Dermis blood vessel endothelial cell (primary cell): ENCODE data around the gene GRIK3. TPM values are rescaled to one million over a fixed set of nuclear protein-coding genes. Genes with fewer than 3 reads are reported as not detected.

ENCODE experiments used
- DNase-seq: peaks from one replicate; pipeline ENCODE4 v3.0.0; 2010
- total RNA-seq: library from RNA; depleted of rRNA; stranded (reverse); fragments of >200 nt; gene quantifications from 2 replicates; pipeline ENCODE4 v1.2.3, GENCODE V29; 2014

Gene GRIK3
- total RNA-seq, 1 donor from 2014 or later, result not detected

- DNase-seq, result no peak
These were observed 58.7 kb downstream of the GRIK3 start for GRCh38 chr1:36975642-36976041.

- no peak for DNase-seq
These were observed 61.3 kb downstream of the GRIK3 start for GRCh38 chr1:36973056-36973455.

- no peak for DNase-seq
These were observed 62.3 kb downstream of the GRIK3 start for GRCh38 chr1:36971852-36972618.

- no peak for DNase-seq
These were observed 65.6 kb downstream of the GRIK3 start for GRCh38 chr1:36968730-36969129.

- DNase-seq, result peak; percentile 48
These were observed 68.1 kb downstream of the GRIK3 start for GRCh38 chr1:36966242-36966641.

GRCh38 chr1:36965275-36966159 lies 68.8 kb downstream of the GRIK3 start:
- no peak for DNase-seq

DNA sequence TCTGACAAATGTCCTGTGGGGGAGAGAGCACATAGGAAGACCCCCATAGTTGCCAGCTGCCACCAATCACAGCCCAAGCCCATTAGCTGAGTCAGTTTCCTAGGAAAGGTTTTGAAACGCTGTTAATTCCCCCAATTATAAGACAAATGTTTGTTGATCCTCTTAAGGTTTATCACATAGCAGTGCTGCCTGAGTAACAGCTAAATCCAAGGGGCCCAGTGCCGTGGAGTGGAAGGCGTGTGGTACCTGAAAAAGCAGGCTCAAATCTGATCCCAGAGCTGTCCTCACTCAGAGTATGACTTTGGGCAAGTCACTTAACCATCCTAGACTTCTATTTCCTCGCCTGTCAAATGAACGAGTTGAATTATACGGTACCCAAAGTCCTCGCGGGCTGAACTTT lies 69.5 kb downstream of the GRIK3 start:
- DNase-seq, result no peak

- DNase-seq, result no peak
These were observed 71.3 kb downstream of the GRIK3 start for GRCh38 chr1:36963006-36963405.

DNA sequence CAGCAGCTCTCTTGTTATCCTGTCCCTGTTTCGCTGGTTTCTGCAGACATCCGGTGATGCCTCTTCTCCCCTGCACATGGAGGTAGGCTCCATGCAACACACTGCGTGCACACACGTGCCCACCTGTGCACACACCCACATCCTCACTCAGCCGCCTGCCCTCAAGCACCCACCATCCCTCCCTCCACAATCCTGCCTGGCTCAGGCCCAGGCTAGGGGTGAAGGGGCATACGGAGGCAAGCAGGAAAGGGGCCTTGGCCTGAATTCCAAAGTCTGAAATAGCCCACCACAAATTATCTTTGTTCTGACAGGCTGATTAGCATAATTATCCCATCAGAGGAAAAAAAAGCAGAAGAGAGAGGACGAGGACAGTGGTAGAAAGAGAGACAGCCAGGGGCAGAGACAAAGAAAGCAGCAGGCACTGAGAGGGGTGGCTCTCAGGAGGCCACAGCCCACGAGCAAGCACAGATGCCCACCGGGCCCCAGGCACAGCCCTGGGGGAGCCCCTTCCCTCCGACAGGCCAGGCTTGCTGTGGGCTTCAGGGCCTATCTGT lies 73.2 kb downstream of the GRIK3 start:
- no peak for DNase-seq

- DNase-seq, result no peak
These were observed 77.7 kb downstream of the GRIK3 start for GRCh38 chr1:36956570-36956969.

GRCh38 chr1:36955016-36955415 lies 79.3 kb downstream of the GRIK3 start:
- no peak for DNase-seq

DNA sequence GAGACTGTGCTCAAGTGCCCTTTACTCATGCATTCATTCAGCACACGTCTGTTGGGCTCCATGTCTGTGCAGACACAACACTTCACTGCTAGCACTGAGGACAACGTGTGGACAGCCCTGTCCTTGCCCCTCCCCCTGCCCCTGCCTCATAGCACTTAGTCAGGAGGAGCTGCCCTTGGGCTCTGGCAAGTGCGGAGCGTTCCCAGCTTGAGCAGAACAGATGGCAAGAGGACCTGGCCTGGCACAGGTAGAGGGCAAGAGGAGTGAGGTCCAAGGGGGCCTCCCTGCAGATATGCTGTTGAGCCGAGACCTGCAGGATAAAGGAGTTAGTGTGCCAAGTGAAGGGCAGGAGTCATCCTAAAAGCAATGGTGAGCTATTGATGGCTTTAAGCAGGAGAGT lies 81.3 kb downstream of the GRIK3 start:
- no peak for DNase-seq

DNA sequence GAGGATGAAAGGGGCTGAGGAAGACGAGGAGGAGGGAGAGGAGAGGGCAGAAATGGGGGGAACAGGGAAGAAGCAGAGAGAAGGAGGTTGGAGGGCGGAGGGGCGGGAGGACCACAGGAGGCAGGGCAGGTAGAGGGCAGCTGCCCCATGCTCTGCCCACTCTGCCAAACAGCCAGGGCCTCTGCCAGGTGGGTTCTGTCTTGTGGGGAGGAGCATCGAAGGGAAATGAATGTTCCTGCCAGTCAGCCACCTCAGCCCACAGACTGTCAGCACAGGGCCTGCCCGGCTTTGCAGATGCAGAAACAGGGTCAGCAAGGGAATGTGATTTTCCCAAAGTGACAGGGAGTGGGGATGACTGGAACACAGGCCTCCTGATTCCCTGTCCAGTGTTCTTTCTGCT lies 82.6 kb downstream of the GRIK3 start:
- no peak for DNase-seq

DNA sequence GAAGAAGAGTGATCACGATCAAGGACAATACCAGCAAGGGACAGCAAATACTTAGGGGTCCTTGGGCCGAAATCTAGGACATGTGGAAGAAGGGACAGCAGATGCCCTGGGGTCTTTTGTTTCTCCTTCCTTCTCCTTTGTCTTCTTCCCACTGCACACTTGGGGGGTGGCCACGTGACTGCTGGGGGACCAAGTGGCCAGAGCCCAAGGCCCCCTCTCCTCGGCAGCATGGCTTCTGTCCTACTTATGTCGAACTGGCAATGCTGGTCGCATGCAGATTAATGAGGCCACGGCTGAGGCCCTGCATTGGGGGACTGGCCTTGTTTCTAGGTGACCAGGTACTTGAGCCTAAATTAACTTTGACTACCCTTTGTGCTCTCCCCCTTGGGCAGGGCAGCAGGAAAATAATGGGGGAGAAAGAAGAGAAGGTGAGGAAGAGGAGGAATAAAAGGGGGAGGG lies 83.0 kb downstream of the GRIK3 start:
- DNase-seq, result no peak

- no peak for DNase-seq
These were observed 83.6 kb downstream of the GRIK3 start for GRCh38 chr1:36950604-36951291.

GRCh38 chr1:36948606-36949005 lies 85.7 kb downstream of the GRIK3 start:
- no peak for DNase-seq

GRCh38 chr1:36948147-36948546 lies 86.2 kb downstream of the GRIK3 start:
- no peak for DNase-seq

- DNase-seq, result no peak
These were observed 86.9 kb downstream of the GRIK3 start for GRCh38 chr1:36947384-36947783.

- DNase-seq, result no peak
These were observed 89.4 kb downstream of the GRIK3 start for GRCh38 chr1:36944883-36945282.

DNA sequence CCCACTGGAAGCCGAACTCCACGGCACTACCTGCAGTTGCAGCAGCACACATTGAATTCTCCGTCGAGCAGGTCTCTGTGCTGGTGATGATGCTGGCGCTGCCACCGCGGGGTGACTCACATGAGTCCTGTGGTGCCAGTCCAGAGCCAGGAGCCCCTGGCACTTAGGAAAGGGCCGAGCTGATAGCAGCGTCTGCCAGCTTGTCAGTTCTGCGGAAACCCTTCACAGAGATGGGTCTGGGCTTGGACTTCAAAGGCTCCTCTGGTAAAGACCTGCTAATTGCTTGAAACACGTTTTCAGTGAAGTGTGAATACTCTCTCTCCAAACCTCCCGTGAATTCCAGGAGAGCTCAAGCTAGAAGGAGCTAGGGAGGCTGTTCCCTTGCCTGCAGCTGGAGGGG lies 92.2 kb downstream of the GRIK3 start:
- DNase-seq, result no peak

DNA sequence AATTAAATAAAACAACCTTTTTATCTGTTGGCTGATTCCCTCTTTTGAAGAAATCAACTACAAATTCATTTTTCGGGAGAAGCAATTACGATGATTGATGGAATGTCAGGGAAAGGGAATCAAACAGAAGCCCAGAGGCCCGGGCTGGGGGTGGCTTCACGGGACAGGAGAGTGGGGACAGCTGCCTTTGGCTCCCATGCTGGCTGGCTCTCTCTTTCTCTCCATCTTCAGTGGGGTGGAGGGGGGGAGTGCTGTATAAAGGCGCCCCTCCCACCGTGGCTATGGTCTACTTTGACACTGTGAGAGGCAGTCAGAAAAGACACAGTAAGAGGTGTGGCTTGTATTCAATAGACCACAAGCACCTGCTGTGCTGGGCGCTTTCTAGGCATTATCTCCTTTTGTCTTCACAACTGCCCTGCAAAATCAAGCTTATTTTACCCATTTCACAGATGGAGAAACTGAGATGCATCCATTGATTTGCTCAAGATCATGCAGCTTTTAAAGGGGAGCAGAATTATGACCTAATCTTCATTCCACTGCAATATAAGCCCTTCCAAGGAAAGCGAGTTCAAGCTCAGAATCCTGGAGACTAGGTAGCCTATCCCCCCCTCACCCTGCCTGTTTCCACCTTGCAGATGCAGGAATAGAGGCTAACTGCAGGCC lies 92.9 kb downstream of the GRIK3 start:
- no peak for DNase-seq

DNA sequence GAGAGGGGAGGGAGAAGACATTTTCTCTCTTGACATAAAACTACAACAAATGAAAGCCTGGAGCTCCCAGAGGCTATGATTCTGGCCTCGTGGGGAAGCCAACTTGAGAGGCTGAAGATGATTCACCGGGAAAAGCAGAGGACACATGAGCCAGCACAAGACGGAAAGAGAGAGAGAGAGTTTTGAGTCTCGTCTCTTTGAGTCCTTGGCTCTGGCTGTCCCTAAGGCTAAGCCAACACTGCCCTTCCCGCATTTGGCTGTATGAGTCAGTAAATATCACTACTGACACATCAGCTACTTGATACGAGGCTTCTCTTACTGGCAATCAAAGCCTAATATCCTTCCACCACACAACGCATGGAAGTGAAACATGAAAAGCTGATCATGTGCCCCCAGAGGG lies 95.5 kb downstream of the GRIK3 start:
- DNase-seq, result no peak
